SK-N-DZ (cell line): ENCODE measurements around the gene IL1A.

Experiments
- DNase-seq: peaks from one replicate; pipeline ENCODE4 v3.0.0-alpha.2; 2015; ENCODE audit warnings: low spot score

Gene IL1A

DNA sequence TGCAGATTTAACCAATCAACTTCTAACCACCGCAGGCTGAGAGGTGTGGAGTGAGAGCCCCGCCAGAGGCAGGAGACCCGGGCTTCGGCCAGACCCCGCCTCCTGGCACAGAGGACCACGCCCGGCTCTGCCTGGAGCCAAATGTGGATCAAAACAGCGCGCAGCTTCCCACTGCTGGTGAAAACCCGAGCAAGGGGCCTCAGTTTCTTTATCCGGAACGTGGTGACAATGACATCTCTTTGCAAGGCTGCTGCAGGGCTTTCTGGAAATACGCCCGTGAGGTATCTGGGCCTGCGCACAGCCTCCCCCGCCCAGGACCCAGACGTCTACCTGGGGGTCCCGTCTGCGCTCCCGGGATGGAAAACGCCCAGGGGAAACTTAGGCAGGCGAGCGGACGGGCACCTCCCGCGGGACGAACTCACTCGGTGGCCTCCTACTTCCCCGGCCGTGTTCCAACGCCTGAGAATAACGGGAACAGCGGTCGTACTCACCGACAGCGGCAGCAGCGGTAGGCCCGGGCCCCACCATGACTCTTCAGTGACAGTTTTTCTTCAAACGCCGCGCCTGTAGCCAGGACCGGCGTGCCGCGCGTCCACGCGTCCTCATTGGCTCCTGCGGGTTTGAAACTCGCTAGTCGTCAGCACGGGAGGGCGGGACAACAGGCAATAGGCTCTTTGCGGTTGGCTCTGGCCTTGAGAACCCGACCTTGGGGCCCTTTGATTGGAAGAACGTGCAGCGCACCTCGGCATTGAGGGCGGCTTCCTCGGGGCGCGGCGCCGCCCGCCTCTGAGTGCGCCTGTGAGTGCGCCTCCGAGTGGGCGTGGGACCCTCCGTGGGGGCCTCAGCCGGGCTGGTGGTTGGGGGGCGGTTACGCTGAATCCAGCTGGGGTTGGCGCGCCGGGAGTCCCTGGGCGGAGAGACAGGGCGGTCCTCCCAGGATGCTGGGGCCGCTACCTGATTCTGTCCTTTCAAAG lies 19.9 kb downstream of the IL1A start, which contains the start of gene CKAP2L:
Gene CKAP2L (minus strand): TSS at position 539 of the 974 bp plus-strand sequence. CDS start 11 bp downstream, at position 528.
- DNase-seq = peak; percentile 99

DNA sequence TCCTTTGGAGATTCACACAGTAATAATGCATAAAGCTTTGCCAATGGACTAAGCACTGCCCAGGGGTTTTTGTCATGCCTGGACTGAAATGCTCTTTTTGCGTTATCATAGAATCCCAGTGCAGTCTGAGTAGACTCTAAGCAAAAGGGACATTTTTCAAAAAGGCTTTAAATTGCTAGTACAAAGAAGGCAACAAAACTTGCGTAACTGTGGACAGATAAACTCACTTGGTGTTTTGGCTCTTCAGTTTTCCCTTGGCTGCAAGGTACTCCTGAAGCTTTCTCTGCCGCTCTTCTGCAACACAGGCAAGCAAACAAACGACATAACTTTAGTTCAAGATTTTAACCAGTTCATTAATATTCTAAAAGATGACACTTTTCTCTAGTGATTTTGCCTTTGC lies 22.0 kb downstream of the IL1A start:
- DNase-seq = no peak

DNA sequence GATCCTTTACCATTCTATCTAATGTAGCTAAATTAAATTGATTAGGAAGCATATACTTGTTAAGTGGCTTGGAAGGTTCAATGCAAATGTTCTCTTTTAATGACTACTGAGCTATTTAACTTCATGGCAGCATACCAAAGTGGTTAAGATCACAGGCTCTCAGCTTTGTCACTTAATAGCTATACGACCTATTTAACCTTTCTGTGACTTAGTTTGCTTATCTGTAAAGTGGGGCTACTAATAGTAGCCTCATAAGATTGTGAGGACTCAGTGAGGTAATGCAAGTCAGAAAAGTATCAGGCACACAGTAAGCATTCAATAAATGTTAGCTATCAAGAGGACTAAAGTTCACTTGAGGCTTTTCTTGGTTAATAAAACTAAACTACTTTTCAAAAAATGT lies 24.1 kb downstream of the IL1A start:
- no peak for DNase-seq

DNA sequence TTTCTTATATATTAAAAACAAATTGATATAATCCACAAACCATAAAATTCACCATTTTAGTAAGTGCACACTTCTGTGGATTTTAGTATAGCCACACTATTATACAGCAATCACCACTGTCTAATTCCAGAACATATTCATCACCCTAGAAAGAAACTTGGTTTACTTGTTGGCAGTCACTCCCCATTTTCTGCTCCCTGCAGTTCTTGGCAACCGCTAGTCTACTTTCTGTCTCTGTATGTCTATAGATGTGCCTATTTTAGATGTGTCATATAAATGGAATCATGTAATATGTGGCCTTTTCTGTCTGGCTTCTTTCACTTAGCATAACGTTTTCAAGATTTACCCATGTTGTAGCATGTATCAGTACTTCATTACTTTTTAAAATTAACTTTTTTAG lies 25.6 kb downstream of the IL1A start:
- DNase-seq = no peak

DNA sequence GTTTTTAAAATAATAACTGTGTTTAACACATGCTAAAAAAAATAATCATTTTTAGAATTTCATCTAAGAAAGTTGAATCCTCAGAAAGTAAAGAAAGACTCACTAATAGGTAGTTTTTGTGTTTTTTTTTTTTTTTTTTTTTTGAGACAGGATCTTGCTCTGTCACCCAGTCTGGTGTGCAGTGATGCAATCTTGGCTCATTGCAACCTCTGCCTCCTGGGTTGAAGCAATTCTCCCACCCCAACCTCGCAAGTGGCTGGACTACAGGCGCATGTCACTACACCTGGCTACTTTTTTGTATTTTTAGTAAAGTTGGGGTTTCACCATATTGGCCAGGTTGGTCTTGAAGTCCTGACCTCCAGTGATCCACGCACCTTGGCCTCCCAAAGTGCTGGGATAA lies 27.0 kb downstream of the IL1A start:
- no peak for DNase-seq

DNA sequence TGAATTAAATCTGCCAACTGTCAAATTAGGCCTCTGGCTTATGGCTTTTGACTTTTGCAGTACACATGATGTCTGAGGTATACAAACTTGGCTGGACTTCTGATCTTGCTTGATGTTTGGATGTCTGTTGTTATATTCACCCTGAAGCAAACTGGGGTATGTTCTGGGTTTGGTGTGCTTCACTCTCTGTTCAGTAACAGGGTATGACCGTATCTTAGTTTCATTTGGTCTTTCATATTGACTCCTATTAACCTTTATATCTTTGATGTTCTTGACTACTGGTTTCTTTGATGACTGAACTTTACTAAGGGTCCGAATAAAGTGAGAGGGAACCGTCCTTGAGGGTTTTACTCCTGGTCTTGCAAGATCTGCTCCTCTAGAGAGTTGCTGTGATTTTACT lies 28.1 kb downstream of the IL1A start:
- DNase-seq = no peak

DNA sequence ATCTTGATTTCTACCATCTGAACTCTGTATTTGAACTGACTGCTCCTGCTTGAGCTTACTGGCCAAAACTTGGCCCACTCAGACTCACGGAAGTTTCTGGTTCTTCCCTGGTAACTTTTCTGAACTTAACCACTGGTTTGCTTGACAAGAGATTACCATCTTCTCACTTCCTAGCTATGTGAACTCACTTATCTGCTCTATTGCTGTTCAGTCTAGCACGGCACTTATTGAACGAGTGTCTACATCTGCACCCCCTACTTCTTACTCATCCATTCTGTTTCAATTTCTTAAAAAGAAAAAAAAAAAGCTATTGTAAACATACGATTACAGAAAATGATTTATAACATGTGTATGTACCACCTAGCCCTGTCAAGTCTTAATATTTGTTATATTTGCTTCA lies 28.8 kb downstream of the IL1A start:
- no peak for DNase-seq

DNA sequence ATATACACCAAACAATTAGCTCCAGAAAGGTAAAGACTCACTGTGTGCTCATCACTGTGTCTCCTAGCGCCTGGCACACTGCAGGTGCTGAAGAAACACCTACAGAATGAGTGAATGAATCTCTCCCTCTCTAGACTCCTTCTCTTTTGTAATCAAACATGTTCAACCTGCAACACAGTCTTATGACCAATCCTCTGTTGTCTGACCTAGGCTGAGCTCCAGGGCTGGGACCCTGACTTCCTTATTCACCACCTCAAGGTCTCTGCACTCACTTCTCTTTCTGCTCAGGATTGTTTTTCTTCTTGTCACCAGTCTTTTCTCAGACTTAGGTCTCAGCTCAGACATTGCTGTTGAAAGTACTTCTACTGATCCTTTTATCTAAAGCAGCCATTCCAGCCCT lies 29.7 kb downstream of the IL1A start:
- no peak for DNase-seq

DNA sequence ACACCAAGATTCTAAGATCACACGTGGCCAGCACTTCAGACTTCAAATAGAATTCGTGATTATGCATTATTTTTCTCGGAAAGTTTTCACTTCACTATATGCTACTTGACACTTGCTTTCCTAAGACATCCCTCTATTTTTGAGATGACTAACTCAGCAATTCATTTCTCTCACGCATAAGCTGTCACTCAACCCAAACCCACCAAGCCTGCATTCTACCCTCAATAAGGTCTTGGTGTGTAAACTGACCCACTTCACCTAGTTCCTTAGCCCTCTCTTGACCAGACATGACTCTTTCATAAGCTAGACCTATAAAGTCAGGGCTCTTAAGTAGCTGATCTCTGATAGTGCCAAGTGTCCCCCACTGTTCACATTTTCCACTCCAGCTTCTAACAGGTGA lies 31.6 kb downstream of the IL1A start:
- DNase-seq = no peak

DNA sequence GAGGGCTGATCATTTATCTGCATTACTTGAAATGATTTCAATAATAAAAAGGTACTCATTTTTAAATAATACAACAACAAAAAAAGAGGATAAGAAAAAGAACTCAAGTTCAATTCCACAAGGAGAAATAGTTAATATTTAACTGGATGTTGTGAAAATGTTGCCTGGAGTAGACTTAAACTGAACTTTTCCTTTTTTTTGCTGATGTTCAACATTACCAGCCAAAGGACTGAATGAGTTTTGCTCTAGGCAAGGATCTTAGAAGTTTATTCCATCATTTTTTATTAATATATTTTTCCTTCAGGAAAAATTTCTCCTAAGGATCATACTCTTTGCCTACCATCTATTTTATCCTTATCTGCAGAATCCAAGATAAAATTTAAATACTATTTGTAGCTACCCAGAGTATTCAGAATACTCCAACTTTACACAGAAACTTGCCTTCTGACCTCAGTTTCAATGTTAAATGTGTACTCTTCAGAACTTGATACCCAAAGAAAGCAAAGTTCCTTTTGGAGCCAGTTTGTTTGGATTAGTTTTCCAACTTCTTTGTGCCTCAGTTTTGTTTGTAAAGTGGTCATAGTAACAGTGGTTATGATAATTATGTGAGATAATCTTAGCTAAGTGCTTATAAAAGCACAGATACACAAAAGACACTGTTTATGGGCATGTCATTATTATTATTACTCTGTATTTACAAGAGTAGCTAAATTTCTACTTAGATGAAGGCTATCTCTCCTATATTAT lies 32.7 kb downstream of the IL1A start:
- no peak for DNase-seq

DNA sequence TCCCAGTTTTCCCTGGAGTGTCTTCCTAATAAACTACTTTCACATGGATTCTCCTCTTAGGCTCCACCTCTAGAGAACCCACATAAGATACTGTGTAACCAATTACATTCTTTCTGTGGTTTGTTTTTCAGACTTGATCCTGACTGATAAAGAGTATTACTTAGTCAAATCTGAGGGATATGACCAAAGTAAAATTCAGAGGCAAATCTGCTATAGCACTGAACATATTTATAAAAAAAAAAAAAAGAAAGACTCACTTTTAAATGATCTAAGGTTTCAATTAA lies 33.8 kb downstream of the IL1A start:
- no peak for DNase-seq

DNA sequence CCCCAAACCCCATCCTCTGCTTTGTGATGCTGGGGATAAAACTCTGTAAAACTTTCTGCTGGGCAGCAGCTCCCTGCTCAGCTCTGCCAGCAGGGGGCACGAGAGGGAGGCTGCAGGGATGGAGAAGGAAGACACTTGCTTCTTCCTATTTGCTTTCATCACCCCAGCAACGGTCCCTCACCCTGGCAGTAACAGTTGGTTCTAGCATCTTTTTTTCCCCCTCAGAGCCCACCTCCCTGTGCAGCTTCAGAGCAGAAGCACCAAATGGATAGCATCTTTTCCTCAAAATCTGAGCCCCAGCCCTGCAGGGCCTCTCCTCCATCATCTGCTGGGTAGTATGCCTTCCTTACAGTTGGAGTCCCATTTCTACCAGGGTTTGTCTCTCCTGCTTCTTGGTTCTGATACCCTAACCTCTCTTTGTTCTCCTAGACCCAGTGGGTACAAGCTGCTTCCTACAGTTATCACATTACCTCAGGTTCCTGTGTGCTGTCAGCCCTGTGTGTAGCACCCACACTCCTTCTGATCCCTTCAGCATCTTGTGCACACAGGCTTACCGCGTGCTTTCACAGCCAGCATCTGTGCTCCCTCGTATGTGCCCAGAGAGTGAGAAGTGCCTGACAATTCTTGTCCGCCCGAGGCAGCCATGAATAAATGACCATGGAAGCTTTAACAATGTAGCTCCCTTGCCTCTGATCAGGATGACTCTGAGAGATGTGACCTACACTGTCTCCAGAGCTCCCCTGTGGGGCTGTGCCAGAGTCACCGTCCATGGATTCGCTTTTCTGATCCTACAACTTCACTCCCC lies 34.3 kb downstream of the IL1A start:
- peak; percentile 58 for DNase-seq

DNA sequence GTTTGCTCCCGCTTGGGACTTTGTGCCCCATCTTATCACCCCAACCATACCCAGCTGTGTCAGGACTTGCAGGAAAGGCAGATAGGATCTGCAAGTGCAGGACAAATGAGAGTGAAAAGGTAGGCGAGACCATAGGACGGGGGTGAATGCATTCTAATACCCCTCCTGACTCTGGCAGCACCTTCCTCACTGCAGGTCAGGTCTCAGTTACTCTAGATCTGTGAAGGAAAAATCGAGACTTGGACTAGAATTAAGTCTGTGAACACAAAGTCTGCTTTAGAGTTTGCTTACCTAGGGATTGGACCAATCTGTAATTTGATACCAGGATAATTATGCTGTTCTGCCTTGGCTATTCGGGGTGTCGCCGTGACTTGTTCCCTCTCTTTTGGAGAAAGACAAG lies 43.8 kb downstream of the IL1A start:
- no peak for DNase-seq

DNA sequence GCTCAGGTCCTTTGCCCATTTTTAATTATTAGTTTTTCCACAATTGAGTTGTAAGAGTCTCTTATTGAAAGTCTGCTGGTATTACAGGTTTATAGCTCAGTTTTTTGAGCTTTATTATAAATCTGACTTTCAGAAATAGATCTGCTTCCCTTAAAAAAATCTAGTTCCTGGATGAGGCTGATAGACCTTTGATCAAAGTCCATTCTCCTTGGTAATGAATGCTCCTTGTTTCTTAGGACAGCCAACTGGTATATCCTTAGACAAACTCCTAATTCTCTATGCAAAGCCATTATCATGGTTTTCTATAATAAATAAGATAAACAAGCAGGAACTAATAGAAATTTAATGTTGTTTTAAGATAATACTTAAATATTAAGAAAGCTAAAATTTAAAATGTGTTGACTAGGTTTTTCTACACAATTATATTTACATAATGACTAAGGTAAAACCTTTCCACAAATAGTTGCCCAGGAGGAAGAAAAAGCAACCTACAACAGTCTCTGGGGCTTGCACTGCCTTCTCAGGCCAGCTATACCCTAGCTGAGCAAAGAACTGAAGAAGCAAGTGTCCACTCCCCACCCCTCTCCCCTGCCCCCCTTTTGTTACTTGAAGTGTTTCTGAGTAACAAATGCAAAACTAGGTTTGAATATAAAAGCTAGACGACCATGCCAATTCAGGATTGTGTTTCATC lies 46.6 kb downstream of the IL1A start:
- no peak for DNase-seq

DNA sequence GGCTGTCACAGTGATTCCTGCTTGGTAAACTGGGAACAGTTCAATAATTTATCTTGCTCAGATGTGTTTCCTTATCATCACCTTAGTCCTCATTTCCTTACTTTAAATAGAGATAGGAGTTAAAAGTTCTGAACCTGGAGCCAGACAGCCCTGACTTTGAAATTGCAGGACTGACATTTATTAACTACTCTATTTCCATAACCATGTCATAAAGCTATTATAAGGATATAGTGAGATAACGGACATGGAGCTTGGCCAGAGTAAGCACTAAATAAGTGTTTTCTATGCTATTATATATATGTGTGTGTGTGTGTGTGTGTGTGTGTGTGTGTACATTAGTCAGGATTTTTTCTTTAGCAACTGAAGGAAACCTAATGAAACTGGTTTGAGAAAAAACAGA lies 50.4 kb downstream of the IL1A start:
- DNase-seq = no peak

DNA sequence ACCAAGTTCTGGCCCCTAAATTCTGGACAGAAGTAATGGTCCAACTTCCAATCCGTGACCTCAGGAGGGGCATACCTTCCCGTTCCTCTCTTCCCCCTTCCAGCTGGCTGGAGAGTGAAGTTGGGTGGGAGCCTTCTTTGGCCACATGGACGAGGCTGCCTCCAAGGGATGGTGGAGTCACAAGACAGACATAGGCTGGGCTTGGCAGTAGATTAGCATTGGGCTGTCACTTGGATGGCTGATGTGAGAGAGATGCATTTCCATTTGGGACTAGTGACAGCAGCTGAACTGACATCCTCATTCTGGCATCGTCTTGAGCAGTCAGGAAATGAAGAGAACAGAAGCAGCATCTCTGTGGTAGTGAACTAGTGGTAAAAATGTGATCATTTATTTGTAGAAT lies 50.8 kb downstream of the IL1A start:
- DNase-seq = no peak

DNA sequence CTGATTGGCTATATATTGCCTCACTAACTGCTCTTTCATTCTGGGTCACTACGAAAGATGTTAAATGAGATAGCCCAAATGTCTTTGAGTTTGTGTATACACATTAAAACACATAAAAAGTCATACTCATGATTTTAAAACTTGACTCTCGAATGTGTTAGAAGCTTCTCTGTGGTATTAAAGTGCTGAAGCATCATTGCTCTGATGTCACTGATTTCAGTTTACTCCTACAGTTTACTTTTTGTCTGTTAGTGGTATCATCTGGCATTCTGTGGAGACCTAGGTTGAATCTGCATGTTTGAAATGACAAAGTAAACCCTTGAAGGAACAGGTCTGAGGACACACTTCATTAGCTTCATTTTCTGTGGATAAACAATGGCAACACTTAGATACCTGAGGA lies 52.8 kb downstream of the IL1A start:
- no peak for DNase-seq

DNA sequence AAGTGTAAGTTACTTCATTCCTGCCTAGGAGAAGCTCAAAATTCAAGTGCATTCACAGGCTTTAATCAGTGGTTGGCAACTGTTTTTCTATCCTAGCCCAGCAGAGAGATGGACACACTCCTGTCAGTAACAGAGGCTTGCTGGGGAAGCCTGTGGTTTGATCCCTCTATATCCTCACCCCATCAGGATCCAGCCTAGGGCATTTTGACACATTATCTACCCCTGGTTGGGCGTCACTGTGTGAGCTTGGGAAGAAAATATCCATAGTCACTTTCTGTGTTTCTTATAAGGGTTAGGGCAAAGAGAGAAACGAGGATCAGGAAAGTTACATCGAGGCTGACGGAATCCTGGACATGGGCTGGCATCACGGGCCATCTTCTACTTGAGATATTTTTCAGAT lies 53.5 kb downstream of the IL1A start:
- no peak for DNase-seq

DNA sequence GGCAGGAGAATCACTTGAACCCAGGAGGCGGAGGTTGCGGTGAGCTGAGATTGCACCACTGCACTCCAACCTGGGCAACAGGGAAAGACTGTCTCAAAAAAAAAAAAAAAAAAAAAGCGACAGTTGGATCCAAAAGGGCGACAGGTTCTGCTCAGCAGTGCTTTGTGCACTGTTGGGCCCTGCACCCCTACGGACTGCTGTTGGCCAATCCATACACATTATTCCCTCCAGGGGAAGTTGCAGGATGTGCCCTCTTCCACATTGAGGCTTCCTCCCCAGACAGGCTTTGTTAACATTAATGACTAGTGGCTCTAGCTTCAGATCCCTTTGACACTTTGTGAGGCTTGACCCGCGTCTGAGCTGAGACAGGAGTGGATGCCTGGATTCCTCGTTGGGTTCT lies 54.1 kb downstream of the IL1A start:
- no peak for DNase-seq

DNA sequence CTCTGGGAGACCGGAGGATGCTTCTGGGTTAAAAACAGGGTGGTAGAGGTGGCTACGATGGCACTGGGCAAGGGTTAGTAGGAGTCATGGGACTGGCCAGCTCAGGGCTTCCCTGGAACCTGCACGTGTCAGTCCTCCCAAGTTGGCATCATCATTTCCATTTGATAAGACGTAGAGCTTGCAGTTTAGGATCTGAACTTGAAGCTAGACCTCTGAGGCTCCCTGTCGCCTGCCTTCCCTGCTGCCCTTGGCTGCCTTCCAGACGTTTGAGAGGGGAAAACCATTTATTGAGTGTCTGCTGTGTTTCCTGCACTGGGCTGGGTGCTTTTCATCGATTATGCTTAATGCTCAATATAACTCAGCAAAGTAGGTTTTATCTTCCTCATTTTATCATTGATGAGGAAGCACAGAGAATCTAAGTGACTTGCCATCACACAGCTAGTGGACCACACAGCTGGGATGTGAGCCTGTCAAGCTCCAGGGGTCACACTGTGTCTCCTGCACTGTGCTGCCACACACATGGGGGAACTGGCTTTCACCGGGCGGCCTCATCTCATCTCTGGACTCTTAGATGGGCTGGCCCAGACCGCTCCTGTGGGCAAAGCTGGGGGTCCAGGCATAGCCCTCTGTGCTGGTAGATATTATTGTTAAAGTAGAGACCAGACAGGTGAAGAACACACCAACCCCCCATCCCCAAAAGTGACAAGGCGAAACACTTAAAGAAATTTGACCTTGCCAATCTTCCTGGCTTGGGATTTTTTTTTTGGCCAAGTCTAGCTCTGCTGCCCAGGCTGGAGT lies 55.7 kb downstream of the IL1A start:
- DNase-seq = no peak

DNA sequence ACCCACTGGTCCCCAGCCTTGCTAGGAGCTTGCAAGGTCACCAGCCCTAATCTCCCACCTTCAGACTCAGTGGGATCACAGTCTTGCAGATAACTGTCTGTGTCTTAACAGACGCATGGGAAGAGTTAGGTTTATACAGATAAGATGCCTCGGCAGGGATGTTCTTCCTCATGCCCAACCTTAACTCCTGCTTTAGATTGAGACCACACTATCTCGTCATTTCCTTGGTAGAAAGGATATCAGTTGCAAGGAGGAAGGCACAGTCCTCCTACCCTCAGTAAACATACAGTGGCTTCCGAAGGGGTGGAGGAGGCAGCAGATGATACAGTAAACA lies 56.3 kb downstream of the IL1A start:
- DNase-seq = no peak
